ENCODE measurements around the gene PUS7. TPM values are rescaled to one million over a fixed set of nuclear protein-coding genes. Genes with fewer than 3 reads are reported as not detected.

Gene PUS7
- total and polyA plus RNA-seq, 2 of the 8 experiments (the other 6 are each of a cell fraction or from before 2014, with no cell fraction given), result 18.9 to 65.2 TPM

DNA sequence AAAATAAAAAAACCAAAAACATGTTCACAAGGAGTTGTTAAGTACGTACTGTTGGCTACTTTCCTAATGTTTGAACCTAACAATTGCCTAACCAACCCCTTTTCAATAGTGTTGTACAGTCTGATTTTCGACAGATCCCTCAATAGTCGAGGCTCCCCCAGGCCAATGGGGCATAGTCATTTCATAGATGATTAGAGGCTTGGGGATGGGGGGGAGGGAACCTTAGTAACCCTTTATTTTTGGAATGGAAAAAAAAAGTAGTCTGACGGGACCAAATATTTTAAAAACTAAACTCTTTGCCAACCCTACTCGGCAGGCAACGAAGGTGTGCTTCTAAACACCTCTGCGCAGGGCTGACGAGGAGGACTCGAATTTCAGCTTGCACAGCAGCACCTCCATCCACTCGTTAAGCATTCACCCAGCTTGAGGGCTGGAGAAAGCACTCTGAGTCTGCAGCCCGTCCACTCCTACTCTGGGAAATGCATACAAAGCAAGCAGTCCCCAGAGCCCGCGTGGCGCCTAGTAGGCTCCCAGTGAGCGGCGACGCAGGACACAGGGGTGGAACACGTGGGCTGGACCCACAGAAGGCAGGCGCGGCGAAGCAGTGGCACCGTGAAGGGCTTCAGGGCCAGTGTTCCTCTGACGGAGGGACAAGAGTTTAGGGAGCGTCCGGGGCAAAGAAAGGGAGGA is 899 bp downstream of the PUS7 start:
- Histone ChIP-seq H2BK5ac (ENCODE audit: low read depth, low read length) (peak overlapping the region; percentile 93), H3K14ac (ENCODE audit: insufficient read length) (peak overlapping the region; percentile 9), H3K79me2 (ENCODE audit: control insufficient read depth in 1 of 2, insufficient read depth in 2 of 2, low read length in 2 of 2) (peaks cover 19 to 48% of the 10 kb centered on the region in 2 experiments), H3K23ac (ENCODE audit: insufficient read length) (no peak overlapping the region), H2BK20ac (ENCODE audit: low read length) (no peak overlapping the region), H2BK15ac (ENCODE audit: low read length) (no peak overlapping the region), H4K8ac (ENCODE audit: extremely low read depth, insufficient read depth, low read length) (peak overlapping the region; percentile 98), H4K20me1 (replicated peaks in 1 of 2; ENCODE audit: control insufficient read depth in 1 of 2, insufficient read depth in 2 of 2, low read length in 2 of 2) (peaks cover 0 to 5% of the 10 kb centered on the region in 2 experiments), H3K9me3 (ENCODE audit: insufficient read depth in 2 of 2, low read depth in 1 of 2, low read length in 1 of 2) (no peaks in the 10 kb centered on the region), H3K9ac (replicated peaks in 1 of 4; ENCODE audit: extremely low read depth in 1 of 4, low read depth in 3 of 4, low read length in 3 of 4) (peak overlapping the region; percentile 79 to 98 (median 94)), H3K27me3 (replicated peaks in 1 of 4; ENCODE audit: control insufficient read depth in 3 of 4, extremely low read depth in 1 of 4, insufficient read depth in 3 of 4, low read length in 3 of 4) (no peaks in the 10 kb centered on the region), H3K4me2 (ENCODE audit: insufficient read depth in 1 of 2, low read depth in 2 of 2, low read length in 2 of 2) (peak overlapping the region; percentile 77 to 79), H3K79me1 (ENCODE audit: low read depth, low read length) (peaks cover 6% of the 10 kb centered on the region), H2AFZ (ENCODE audit: low read length) (no peak overlapping the region; the same call in 1 of the 2 replicates), H2BK12ac (ENCODE audit: low read depth, low read length) (0 out of 2 replicates have a peak overlapping the region, but pooled peaks have one; percentile 19), H2BK120ac (replicated peaks; ENCODE audit: low read depth, low read length) (peak overlapping the region; percentile 77), H3K23me2 (ENCODE audit: low read depth, low read length) (peaks cover 6% of the 10 kb centered on the region), H3K36me3 (ENCODE audit: control insufficient read depth in 2 of 4, insufficient read depth in 4 of 4, low read length in 3 of 4) (peaks cover 0 to 18% (median 2%) of the 10 kb centered on the region in 4 experiments; a peak in 2 of 8 replicates), H2AK5ac (ENCODE audit: low read depth, low read length) (peak overlapping the region; percentile 70; the same call in 1 of the 2 replicates), H3K4ac (replicated peaks; ENCODE audit: insufficient read length, low read depth, low read length) (peak overlapping the region; percentile 10), H3K27ac (ENCODE audit: low read depth, low read length) (peak overlapping the region; percentile 84), H3K4me3 (ENCODE audit: extremely low read depth in 1 of 4, insufficient read depth in 2 of 4, low read depth in 3 of 4, low read length in 4 of 4) (peak overlapping the region; percentile 70 to 94 (median 73)), H3K18ac (ENCODE audit: extremely low read depth, low read length) (peak overlapping the region; percentile 94), H3K56ac (replicated peaks; ENCODE audit: insufficient read length, low read depth, low read length) (no peak overlapping the region), H3K4me1 (replicated peaks in 1 of 4; ENCODE audit: control insufficient read depth in 3 of 4, insufficient read depth in 4 of 4, low read length in 3 of 4) (peaks cover 0 to 4% (median 2%) of the 10 kb centered on the region in 4 experiments; a peak in 2 of 7 replicates), H4K5ac (ENCODE audit: insufficient read length, low read depth, low read length) (peak overlapping the region; percentile 93), H4K91ac (replicated peaks; ENCODE audit: insufficient read length, low read length) (peak overlapping the region; percentile 99)
- WGBS, 2 experiments (ENCODE audit: extremely low coverage in 1 of 2, insufficient coverage in 1 of 2, insufficient read length in 1 of 2, insufficient replicate concordance in 2 of 2, low coverage in 1 of 2, low lambda C conversion rate in 2 of 2, missing lambda C conversion rate in 1 of 2), result 19% methylated on average over 25 of the region's 25 CpGs; no CpG with 5 or more reads in 1 of the 2 experiments
- FAIRE-seq (no peak), DNase-seq (ENCODE audit: low read depth in 1 of 2, low spot score in 2 of 2) (peak in 1 of 2 experiments; percentile 63)
- POLR2A ChIA-PET (ENCODE audit: partially characterized antibody), result interaction anchor here (0.7 to 7.9 kb wide), 11 partner anchors 8 to 555 kb away, joined by 3 to 77 read pairs (median 4); partner anchors contain the start of genes EFCAB10, RINT1 and SRPK2
- CTCF ChIA-PET (ENCODE audit: partially characterized antibody), result interaction anchor here (0.7 to 3.8 kb wide), 4 partner anchors 10 to 397 kb away, joined by 3 to 35 read pairs (median 3); partner anchors contain the start of gene RINT1
- no peak; the same call in 1 of the 2 replicates for TF ChIP-seq POLR2AphosphoS5 (IDR thresholded peaks at IDR 0.05; ENCODE audit: low read depth, low read length)
- TF ChIP-seq, protein P1, sequence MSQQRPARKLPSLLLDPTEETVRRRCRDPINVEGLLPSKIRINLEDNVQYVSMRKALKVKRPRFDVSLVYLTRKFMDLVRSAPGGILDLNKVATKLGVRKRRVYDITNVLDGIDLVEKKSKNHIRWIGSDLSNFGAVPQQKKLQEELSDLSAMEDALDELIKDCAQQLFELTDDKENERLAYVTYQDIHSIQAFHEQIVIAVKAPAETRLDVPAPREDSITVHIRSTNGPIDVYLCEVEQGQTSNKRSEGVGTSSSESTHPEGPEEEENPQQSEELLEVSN (IDR thresholded peaks at IDR 0.05), result peak; percentile 66
- TF ChIP-seq, protein P2, sequence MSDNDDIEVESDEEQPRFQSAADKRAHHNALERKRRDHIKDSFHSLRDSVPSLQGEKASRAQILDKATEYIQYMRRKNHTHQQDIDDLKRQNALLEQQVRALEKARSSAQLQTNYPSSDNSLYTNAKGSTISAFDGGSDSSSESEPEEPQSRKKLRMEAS (IDR thresholded peaks at IDR 0.05), result peak; percentile 91
- TF ChIP-seq BACH1 (IDR thresholded peaks at IDR 0.05; ENCODE audit: low read length), result 0 out of 2 replicates have a peak, but pooled peaks have one; percentile 23
- TF ChIP-seq POU5F1 (IDR thresholded peaks at IDR 0.05; ENCODE audit: low read depth, low read length), result no peak
- peak in 1 of 2 experiments; percentile 58; a peak in 2 of 4 replicates for TF ChIP-seq SIN3A (conservative IDR thresholded peaks at IDR 0.05 in 1 of 2, IDR thresholded peaks at IDR 0.05 in 1 of 2; ENCODE audit: low read depth in 1 of 2, low read length in 2 of 2)
- TF ChIP-seq YY1 (IDR thresholded peaks at IDR 0.05; ENCODE audit: low read depth, low read length), result no peak
- 0 out of 4 replicates have a peak, but pooled peaks of 1 of the 2 experiments have one; percentile 13 for TF ChIP-seq HDAC2 (IDR thresholded peaks at IDR 0.05; ENCODE audit: borderline replicate concordance in 1 of 2, low read depth in 2 of 2, low read length in 2 of 2)
- no peak for TF ChIP-seq RBBP5 (IDR thresholded peaks at IDR 0.05; ENCODE audit: borderline replicate concordance, low read depth, low read length)
